Stimulated activated effector memory CD8-positive, alpha-beta T cell treated with anti-CD3 and anti-CD28 coated beads, Interleukin-12 subunit alpha, Interleukin-12 subunit beta, amount 100 ng/mL, for 72 hours (primary cell): Measurements from ENCODE around the gene PTPRJ.
A peak's percentile ranks its signal among the peaks of the same experiment; 100 is the strongest.
"Not testable (repeated sequence)": the region's sequence is repeated elsewhere in the genome, so short reads cannot be mapped to it uniquely, and the experiment has no call there.

Experiments
- ATAC-seq: fragments of 150-1000 bp; cut with Tn5 transposase; 2 replicates; pipeline ENCODE4 v1.10.0; 2021
- DNase-seq, 2 donors: peaks; one replicate each; pipeline ENCODE4 v3.0.0; 2021 to 2022; ENCODE audit warnings: low spot score in 2 of 2
- H3K27ac Mint-ChIP-seq: one replicate; pipeline ENCODE4 v1.8.0; 2022; ENCODE audit warnings: mild to moderate bottlenecking, mixed read lengths
- H3K36me3 Mint-ChIP-seq: one replicate; pipeline ENCODE4 v1.8.0; 2022; ENCODE audit warnings: mild to moderate bottlenecking, mixed read lengths
- H3K4me1 Mint-ChIP-seq: one replicate; pipeline ENCODE4 v1.8.0; 2022; ENCODE audit warnings: mixed read lengths
- H3K4me3 Mint-ChIP-seq: one replicate; pipeline ENCODE4 v1.8.0; 2022; ENCODE audit warnings: mild to moderate bottlenecking, mixed read lengths
- H3K9me3 Mint-ChIP-seq: one replicate; pipeline ENCODE4 v1.8.0; 2022; ENCODE audit warnings: mixed read lengths

Gene PTPRJ

GRCh38 chr11:48017105-48017830, 36.9 kb downstream of the PTPRJ start:
- H3K27ac Mint-ChIP-seq, result peak overlapping the region; percentile 96
- ATAC-seq (peak; percentile 58), DNase-seq (no peak)
- H3K9me3 Mint-ChIP-seq, result no peaks in the 10 kb centered on the region
- peak overlapping the region; percentile 75 for H3K4me3 Mint-ChIP-seq
- H3K36me3 Mint-ChIP-seq, result peaks cover 44% of the 10 kb centered on the region
- peaks cover 84% of the 10 kb centered on the region for H3K4me1 Mint-ChIP-seq

- no peak for DNase-seq
- ATAC-seq, result no peak
- peak overlapping the region; percentile 75 for H3K4me3 Mint-ChIP-seq
Measured at GRCh38 chr11:48017831-48018527, 37.6 kb downstream of the PTPRJ start.

GRCh38 chr11:48018528-48019216, 38.3 kb downstream of the PTPRJ start:
- peaks cover 79% of the 10 kb centered on the region for H3K4me1 Mint-ChIP-seq
- no peak for ATAC-seq
- H3K36me3 Mint-ChIP-seq, result peaks cover 41% of the 10 kb centered on the region
- H3K9me3 Mint-ChIP-seq, result no peaks in the 10 kb centered on the region
- H3K4me3 Mint-ChIP-seq, result peak overlapping the region; percentile 75
- no peak for DNase-seq
- peak overlapping the region; percentile 96 for H3K27ac Mint-ChIP-seq

More at GRCh38 chr11:48017831-48018527, 37.6 kb downstream of the PTPRJ start:
- peak overlapping the region; percentile 96 for H3K27ac Mint-ChIP-seq
- H3K36me3 Mint-ChIP-seq, result peaks cover 47% of the 10 kb centered on the region
- no peaks in the 10 kb centered on the region for H3K9me3 Mint-ChIP-seq
- peaks cover 84% of the 10 kb centered on the region for H3K4me1 Mint-ChIP-seq

- ATAC-seq, result peak; percentile 83
- peak overlapping the region; percentile 75 for H3K4me3 Mint-ChIP-seq
- peaks cover 77% of the 10 kb centered on the region for H3K4me1 Mint-ChIP-seq
- H3K27ac Mint-ChIP-seq, result peak overlapping the region; percentile 96
- no peak for DNase-seq
- peaks cover 42% of the 10 kb centered on the region for H3K36me3 Mint-ChIP-seq
- no peaks in the 10 kb centered on the region for H3K9me3 Mint-ChIP-seq
Measured at GRCh38 chr11:48019217-48019584, 38.8 kb downstream of the PTPRJ start.

GRCh38 chr11:48019595-48019994, 39.2 kb downstream of the PTPRJ start:
- Mint-ChIP-seq H3K27ac (peak overlapping the region; percentile 96), H3K9me3 (no peaks in the 10 kb centered on the region), H3K4me1 (peaks cover 79% of the 10 kb centered on the region)

GRCh38 chr11:48020092-48020755, 39.9 kb downstream of the PTPRJ start:
- no peaks in the 10 kb centered on the region for H3K9me3 Mint-ChIP-seq
- peaks cover 48% of the 10 kb centered on the region for H3K36me3 Mint-ChIP-seq
- peak overlapping the region; percentile 96 for H3K27ac Mint-ChIP-seq
- peak overlapping the region; percentile 75 for H3K4me3 Mint-ChIP-seq
- DNase-seq, result no peak
- peaks cover 79% of the 10 kb centered on the region for H3K4me1 Mint-ChIP-seq
- peak; percentile 83 for ATAC-seq

More at GRCh38 chr11:48019595-48019994, 39.2 kb downstream of the PTPRJ start:
- Mint-ChIP-seq H3K36me3 (peaks cover 46% of the 10 kb centered on the region), H3K4me3 (peak overlapping the region; percentile 75)
- ATAC-seq, result no peak
- no peak for DNase-seq

GRCh38 chr11:48021201-48021820, 41.0 kb downstream of the PTPRJ start:
- not testable (repeated sequence) for H3K27ac Mint-ChIP-seq, H3K4me3 Mint-ChIP-seq, H3K9me3 Mint-ChIP-seq, DNase-seq, ATAC-seq
- peaks cover 79% of the 10 kb centered on the region for H3K4me1 Mint-ChIP-seq
- peaks cover 52% of the 10 kb centered on the region for H3K36me3 Mint-ChIP-seq

- Mint-ChIP-seq H3K36me3 (peaks cover 58% of the 10 kb centered on the region), H3K4me1 (peaks cover 68% of the 10 kb centered on the region)
- no peak for ATAC-seq
Measured at GRCh38 chr11:48022445-48022844, 42.1 kb downstream of the PTPRJ start.

GRCh38 chr11:48023608-48024007, 43.2 kb downstream of the PTPRJ start:
- DNase-seq, H3K27ac Mint-ChIP-seq, ATAC-seq, H3K4me3 Mint-ChIP-seq, H3K9me3 Mint-ChIP-seq: not testable (repeated sequence)
- Mint-ChIP-seq H3K4me1 (peaks cover 64% of the 10 kb centered on the region), H3K36me3 (peaks cover 68% of the 10 kb centered on the region)

More at GRCh38 chr11:48022445-48022844, 42.1 kb downstream of the PTPRJ start:
- peak overlapping the region; percentile 55 for H3K27ac Mint-ChIP-seq
- H3K4me3 Mint-ChIP-seq, result no peak overlapping the region
- no peaks in the 10 kb centered on the region for H3K9me3 Mint-ChIP-seq
- no peak for DNase-seq

GRCh38 chr11:48024635-48025071, 44.3 kb downstream of the PTPRJ start:
- H3K4me1 Mint-ChIP-seq, result peaks cover 60% of the 10 kb centered on the region
- peak overlapping the region; percentile 7 for H3K27ac Mint-ChIP-seq

GRCh38 chr11:48025293-48025983, 45.1 kb downstream of the PTPRJ start:
- Mint-ChIP-seq H3K9me3 (no peaks in the 10 kb centered on the region), H3K36me3 (peaks cover 64% of the 10 kb centered on the region), H3K27ac (peak overlapping the region; percentile 7), H3K4me1 (peaks cover 60% of the 10 kb centered on the region), H3K4me3 (no peak overlapping the region)
- no peak for DNase-seq
- ATAC-seq, result no peak

More at GRCh38 chr11:48024635-48025071, 44.3 kb downstream of the PTPRJ start:
- Mint-ChIP-seq H3K4me3 (no peak overlapping the region), H3K9me3 (no peaks in the 10 kb centered on the region), H3K36me3 (peaks cover 71% of the 10 kb centered on the region)
- DNase-seq (no peak), ATAC-seq (no peak)

- H3K9me3 Mint-ChIP-seq, result no peaks in the 10 kb centered on the region
- H3K36me3 Mint-ChIP-seq, result peaks cover 60% of the 10 kb centered on the region
- DNase-seq (no peak), ATAC-seq (peak; percentile 82)
- H3K27ac Mint-ChIP-seq, result peak overlapping the region; percentile 7
- no peak overlapping the region for H3K4me3 Mint-ChIP-seq
- peaks cover 57% of the 10 kb centered on the region for H3K4me1 Mint-ChIP-seq
Measured at GRCh38 chr11:48025984-48026340, 45.6 kb downstream of the PTPRJ start.

- DNase-seq (no peak), ATAC-seq (no peak)
- H3K9me3 Mint-ChIP-seq, result no peaks in the 10 kb centered on the region
- H3K4me1 Mint-ChIP-seq, result peaks cover 76% of the 10 kb centered on the region
- H3K27ac Mint-ChIP-seq, result peak overlapping the region; percentile 54
- no peak overlapping the region for H3K4me3 Mint-ChIP-seq
- peaks cover 56% of the 10 kb centered on the region for H3K36me3 Mint-ChIP-seq
Measured at GRCh38 chr11:48028914-48029680, 48.7 kb downstream of the PTPRJ start.
